ENCODE data around the gene RIN1. TPM values are rescaled to one million over a fixed set of nuclear protein-coding genes. Genes with fewer than 3 reads are reported as not detected.
"Not testable (repeated sequence)": the region's sequence is repeated elsewhere in the genome, so short reads cannot be mapped to it uniquely, and the experiment has no call there.

Gene RIN1
- total and polyA plus RNA-seq, 10 donors, result 2.3 to 10.9 (median 7.6) TPM

GRCh38 chr11:66321606-66322005 is 14.6 kb downstream of the RIN1 start:
- H3K4me3 ChIP-seq, result no peak overlapping the region
- H3K27ac ChIP-seq, result no peak overlapping the region
- no peaks in the 10 kb centered on the region for H3K9me3 ChIP-seq
- H3K4me1 ChIP-seq, result peaks cover 13 to 52% (median 36%) of the 10 kb centered on the region in 6 donors
- H3K27me3 ChIP-seq (replicated peaks in 1 of 7), result peaks cover 0 to 14% (median 0%) of the 10 kb centered on the region in 7 donors
- 83 to 95% (median 94%) methylated on average over 4 of the region's 4 CpGs for WGBS, 5 donors
- no peaks in the 10 kb centered on the region for H3K36me3 ChIP-seq
- DNase-seq, result no peak
- intact Hi-C loops (cut with DNase I; ENCODE audit: low total_unique reads), result no loop called here
- TF ChIP-seq, protein P1, sequence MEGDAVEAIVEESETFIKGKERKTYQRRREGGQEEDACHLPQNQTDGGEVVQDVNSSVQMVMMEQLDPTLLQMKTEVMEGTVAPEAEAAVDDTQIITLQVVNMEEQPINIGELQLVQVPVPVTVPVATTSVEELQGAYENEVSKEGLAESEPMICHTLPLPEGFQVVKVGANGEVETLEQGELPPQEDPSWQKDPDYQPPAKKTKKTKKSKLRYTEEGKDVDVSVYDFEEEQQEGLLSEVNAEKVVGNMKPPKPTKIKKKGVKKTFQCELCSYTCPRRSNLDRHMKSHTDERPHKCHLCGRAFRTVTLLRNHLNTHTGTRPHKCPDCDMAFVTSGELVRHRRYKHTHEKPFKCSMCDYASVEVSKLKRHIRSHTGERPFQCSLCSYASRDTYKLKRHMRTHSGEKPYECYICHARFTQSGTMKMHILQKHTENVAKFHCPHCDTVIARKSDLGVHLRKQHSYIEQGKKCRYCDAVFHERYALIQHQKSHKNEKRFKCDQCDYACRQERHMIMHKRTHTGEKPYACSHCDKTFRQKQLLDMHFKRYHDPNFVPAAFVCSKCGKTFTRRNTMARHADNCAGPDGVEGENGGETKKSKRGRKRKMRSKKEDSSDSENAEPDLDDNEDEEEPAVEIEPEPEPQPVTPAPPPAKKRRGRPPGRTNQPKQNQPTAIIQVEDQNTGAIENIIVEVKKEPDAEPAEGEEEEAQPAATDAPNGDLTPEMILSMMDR (IDR thresholded peaks at IDR 0.05 in 8 of 11, conservative IDR thresholded peaks at IDR 0.05 in 3 of 11), result no peak
- TF ChIP-seq POLR2A (IDR thresholded peaks at IDR 0.05) (no peak), POLR2AphosphoS5 (IDR thresholded peaks at IDR 0.05) (no peak)

DNA sequence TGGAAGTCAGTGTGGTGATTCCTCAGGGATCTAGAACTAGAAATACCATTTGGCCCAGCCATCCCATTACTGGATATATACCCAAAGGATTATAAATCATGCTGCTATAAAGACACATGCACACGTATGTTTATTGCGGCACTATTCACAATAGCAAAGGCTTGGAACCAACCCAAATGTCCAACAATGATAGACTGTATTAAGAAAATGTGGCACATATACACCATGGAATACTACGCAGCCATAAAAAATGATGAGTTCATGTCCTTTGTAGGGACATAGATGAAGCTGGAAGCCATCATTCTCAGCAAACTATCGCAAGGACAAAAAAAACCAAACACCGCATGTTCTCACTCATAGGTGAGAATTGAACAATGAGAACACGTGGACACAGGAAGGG is 15.5 kb downstream of the RIN1 start:
- H3K4me1 ChIP-seq, result peaks cover 13 to 52% (median 34%) of the 10 kb centered on the region in 6 donors
- H3K27ac ChIP-seq; H3K36me3 ChIP-seq; DNase-seq; H3K9me3 ChIP-seq; intact Hi-C loops (cut with DNase I; ENCODE audit: low total_unique reads); H3K4me3 ChIP-seq: not testable (repeated sequence)
- H3K27me3 ChIP-seq (replicated peaks in 1 of 7), result peaks cover 0 to 22% (median 0%) of the 10 kb centered on the region in 7 donors
- 84 to 92% (median 88%) methylated on average over 6 of the region's 6 CpGs for WGBS, 5 donors

GRCh38 chr11:66320289-66320688 is 15.9 kb downstream of the RIN1 start:
- DNase-seq; H3K4me3 ChIP-seq; H3K27ac ChIP-seq; H3K9me3 ChIP-seq; H3K36me3 ChIP-seq; intact Hi-C loops (cut with DNase I; ENCODE audit: low total_unique reads): not testable (repeated sequence)
- Histone ChIP-seq H3K4me1 (peaks cover 13 to 52% (median 32%) of the 10 kb centered on the region in 6 donors), H3K27me3 (replicated peaks in 1 of 7) (peaks cover 0 to 26% (median 0%) of the 10 kb centered on the region in 7 donors)
- WGBS, 5 donors, result 85 to 95% (median 92%) methylated on average over 1 to 2 of the region's 2 CpGs

DNA sequence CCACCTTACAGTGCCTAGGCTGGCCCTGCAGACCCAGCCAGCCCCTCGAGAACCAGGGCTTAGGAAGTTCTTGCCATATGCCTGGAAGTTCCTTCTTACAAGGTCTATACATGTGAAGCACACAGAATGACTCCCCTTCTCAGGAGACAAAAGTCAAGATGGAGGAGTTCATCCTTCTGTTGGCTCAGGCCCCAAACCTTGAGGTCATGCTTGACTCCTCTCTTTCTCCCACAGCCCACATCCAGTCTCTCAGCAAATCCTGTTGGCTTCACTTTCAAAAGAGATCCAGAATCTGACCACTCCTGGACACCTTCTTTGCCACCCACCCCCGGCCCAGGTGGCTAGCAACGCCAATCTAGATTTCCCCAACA is 17.6 kb downstream of the RIN1 start:
- WGBS, 5 donors, result 56 to 73% (median 60%) methylated on average over 3 of the region's 3 CpGs
- Histone ChIP-seq H3K4me1 (peaks cover 13 to 60% (median 36%) of the 10 kb centered on the region in 6 donors), H3K36me3 (no peaks in the 10 kb centered on the region), H3K9me3 (no peaks in the 10 kb centered on the region), H3K27ac (peak overlapping the region; percentile 60 to 91 (median 80)), H3K4me3 (no peak overlapping the region), H3K27me3 (replicated peaks in 1 of 7) (peaks cover 0 to 26% (median 0%) of the 10 kb centered on the region in 7 donors)
- no peak for DNase-seq
- intact Hi-C loops (cut with DNase I; ENCODE audit: low total_unique reads), result no loop called here
- TF ChIP-seq, protein P1 (IDR thresholded peaks at IDR 0.05 in 8 of 11, conservative IDR thresholded peaks at IDR 0.05 in 3 of 11), result no peak
- TF ChIP-seq POLR2A (IDR thresholded peaks at IDR 0.05) (no peak), POLR2AphosphoS5 (IDR thresholded peaks at IDR 0.05) (no peak)

DNA sequence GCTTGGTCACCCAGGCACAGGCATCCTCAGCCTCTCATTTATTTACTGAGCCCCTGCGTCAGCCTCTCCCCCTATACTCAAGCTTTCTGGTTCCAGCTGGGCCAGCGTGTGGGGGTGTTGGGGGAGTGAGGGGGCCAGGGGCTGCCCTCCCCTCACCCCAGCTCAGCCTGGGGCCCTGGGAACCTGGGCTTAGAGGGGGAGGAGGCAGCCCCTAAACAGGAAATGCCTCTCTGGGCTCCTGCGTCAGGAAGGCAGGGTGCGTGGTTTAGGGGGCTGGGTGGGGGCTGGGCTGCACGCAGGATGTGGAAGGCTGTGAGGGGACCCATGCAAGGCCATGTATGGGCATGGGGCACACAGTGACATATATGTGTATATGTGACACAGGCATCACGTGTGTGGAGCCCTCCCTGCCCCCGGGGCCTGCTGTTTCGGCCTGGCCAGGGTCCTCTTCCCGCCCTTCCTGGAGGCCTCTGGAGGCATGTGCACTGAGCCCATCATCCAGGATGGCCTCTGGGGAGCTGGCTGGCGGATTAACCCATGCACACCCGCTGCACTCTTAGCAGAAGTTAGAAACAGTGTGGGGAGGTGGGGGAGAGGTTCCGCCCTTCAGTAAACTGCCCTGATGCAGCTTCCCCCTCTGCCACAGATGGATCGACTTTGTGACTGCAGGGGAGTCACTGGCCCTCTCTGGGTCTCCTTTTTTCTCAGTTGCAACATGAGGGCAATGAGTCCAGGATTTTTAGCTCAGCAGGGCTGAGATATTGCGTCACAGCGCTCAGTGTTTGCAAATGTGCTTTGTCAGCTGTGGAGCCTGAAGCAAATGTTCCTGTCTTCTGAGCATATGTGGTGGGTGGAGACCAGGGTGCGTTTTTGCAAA is 18.3 kb downstream of the RIN1 start:
- Histone ChIP-seq H3K9me3 (no peaks in the 10 kb centered on the region), H3K36me3 (no peaks in the 10 kb centered on the region), H3K27me3 (replicated peaks in 1 of 7) (peaks cover 0 to 26% (median 0%) of the 10 kb centered on the region in 7 donors), H3K4me3 (peak overlapping the region in 3 of 8 donors; percentile 28 to 54 (median 41)), H3K27ac (peak overlapping the region; percentile 60 to 91 (median 80)), H3K4me1 (peaks cover 18 to 66% (median 42%) of the 10 kb centered on the region in 6 donors)
- WGBS, 5 donors, result 14 to 19% (median 16%) methylated on average over 12 to 16 of the region's 16 CpGs
- intact Hi-C loops (cut with DNase I; ENCODE audit: low total_unique reads), result no loop called here
- TF ChIP-seq, protein P1 (IDR thresholded peaks at IDR 0.05 in 8 of 11, conservative IDR thresholded peaks at IDR 0.05 in 3 of 11), result no peak
- TF ChIP-seq POLR2AphosphoS5 (IDR thresholded peaks at IDR 0.05) (peak; percentile 42 to 73 (median 61)), POLR2A (IDR thresholded peaks at IDR 0.05) (no peak)
- peak; percentile 90 for DNase-seq
